CD14-positive monocyte (primary cell): ENCODE measurements around the gene CHL1. TPM values are rescaled to one million over a fixed set of nuclear protein-coding genes. Genes with fewer than 3 reads are reported as not detected.

Source experiments
- DNase-seq, 3 donors: peaks; one replicate each; pipeline ENCODE4 v3.0.0-alpha.2; 2011 to 2022
- H2AFZ ChIP-seq: 2 replicates; pipeline ENCODE4 v1.6.0; 2012; ENCODE audit warnings: mild to moderate bottlenecking, low read depth, low read length, inconsistent platforms; ENCODE audit not compliant: insufficient read depth, poor library complexity, severe bottlenecking
- H3K27ac ChIP-seq, 2 donors: 1 replicate in 1 of 2; 2 replicates in 1 of 2; pipeline ENCODE4 v1.5.1; 2012 to 2013; ENCODE audit warnings: low read length in 2 of 2, control low read depth in 1 of 2, inconsistent platforms in 1 of 2, low read depth in 1 of 2, mild to moderate bottlenecking in 1 of 2
- H3K27me3 ChIP-seq, 2 donors: one replicate each; pipeline versions ENCODE4 v1.6.0 to v1.6.1; 2011 to 2013; ENCODE audit warnings: low read length in 2 of 2; ENCODE audit not compliant: control insufficient read depth in 2 of 2, insufficient read depth in 2 of 2
- H3K36me3 ChIP-seq, 2 donors: replicated peaks in 1 of 2; 1 replicate in 1 of 2; 2 replicates in 1 of 2; pipeline versions ENCODE4 v1.5.1 to v1.6.1; 2012 to 2013; ENCODE audit warnings: low read length in 2 of 2, control low read depth in 1 of 2, inconsistent platforms in 1 of 2, mild to moderate bottlenecking in 1 of 2; ENCODE audit not compliant: insufficient read depth in 2 of 2, control insufficient read depth in 1 of 2
- H3K4me1 ChIP-seq, 2 donors: 1 replicate in 1 of 2; 2 replicates in 1 of 2; pipeline versions ENCODE4 v1.5.1 to v1.6.1; 2012 to 2013; ENCODE audit warnings: low read length in 2 of 2, control low read depth in 1 of 2, inconsistent platforms in 1 of 2, mild to moderate bottlenecking in 1 of 2, moderate library complexity in 1 of 2; ENCODE audit not compliant: insufficient read depth in 2 of 2, control insufficient read depth in 1 of 2
- H3K4me2 ChIP-seq: replicated peaks from 2 replicates; pipeline ENCODE3; 2012; ENCODE audit warnings: low read length, moderate library complexity, mild to moderate bottlenecking; ENCODE audit not compliant: poor library complexity, severe bottlenecking; ENCODE audit errors: extremely low read depth
- H3K4me3 ChIP-seq, 3 experiments: fragments of 200-600 bp in 1 of 3; sonication (generic) in 1 of 3; replicated peaks in 1 of 3; 1 replicate in 2 of 3; 2 replicates in 1 of 3; pipeline ENCODE4 v1.5.1; 2011 to 2013; ENCODE audit warnings: low read length in 3 of 3, mild to moderate bottlenecking in 3 of 3, control low read depth in 2 of 3, low read depth in 2 of 3, inconsistent platforms in 1 of 3, moderate library complexity in 1 of 3
- H3K79me2 ChIP-seq: 2 replicates; pipeline ENCODE4 v1.6.0; 2012; ENCODE audit warnings: mild to moderate bottlenecking, control low read depth, inconsistent platforms, low read length, moderate library complexity; ENCODE audit not compliant: insufficient read depth
- H3K9ac ChIP-seq: 2 replicates; pipeline ENCODE4 v1.6.0; 2017; ENCODE audit warnings: low read length, mild to moderate bottlenecking; ENCODE audit not compliant: insufficient read depth, poor library complexity, severe bottlenecking
- H3K9me3 ChIP-seq, 2 donors: replicated peaks in 1 of 2; 1 replicate in 1 of 2; 2 replicates in 1 of 2; pipeline versions ENCODE4 v1.5.1 to v1.6.1; 2012 to 2013; ENCODE audit warnings: low read length in 2 of 2, control low read depth in 1 of 2; ENCODE audit not compliant: control insufficient read depth in 1 of 2, insufficient read depth in 1 of 2
- H4K20me1 ChIP-seq: 2 replicates; pipeline ENCODE4 v1.6.0; 2012; ENCODE audit warnings: mild to moderate bottlenecking, low read length, control low read depth, moderate library complexity; ENCODE audit not compliant: insufficient read depth
- H3K27ac Mint-ChIP-seq, 7 donors: one replicate each; pipeline ENCODE4 v1.8.0; 2020; ENCODE audit warnings: mild to moderate bottlenecking in 7 of 7, mixed read lengths in 7 of 7, moderate library complexity in 6 of 7, inconsistent platforms in 2 of 7
- H3K27me3 Mint-ChIP-seq, 3 donors: one replicate each; pipeline ENCODE4 v1.8.0; 2021 to 2022; ENCODE audit warnings: low read depth in 3 of 3, mild to moderate bottlenecking in 3 of 3, mixed read lengths in 3 of 3, moderate library complexity in 3 of 3, inconsistent platforms in 1 of 3
- H3K36me3 Mint-ChIP-seq, 2 donors: one replicate each; pipeline ENCODE4 v1.8.0; 2020; ENCODE audit warnings: mixed read lengths in 2 of 2, inconsistent platforms in 1 of 2, mild to moderate bottlenecking in 1 of 2
- H3K4me1 Mint-ChIP-seq: one replicate; pipeline ENCODE4 v1.8.0; 2020; ENCODE audit warnings: mild to moderate bottlenecking, mixed read lengths
- H3K4me3 Mint-ChIP-seq, 2 donors: one replicate each; pipeline ENCODE4 v1.8.0; 2020; ENCODE audit warnings: mild to moderate bottlenecking in 2 of 2, mixed read lengths in 2 of 2, moderate library complexity in 1 of 2
- H3K9me3 Mint-ChIP-seq, 7 donors: one replicate each; pipeline ENCODE4 v1.8.0; 2020 to 2022; ENCODE audit warnings: mixed read lengths in 7 of 7, mild to moderate bottlenecking in 6 of 7, moderate library complexity in 6 of 7, inconsistent platforms in 2 of 7
- WGBS: methylation state at CpG from one replicate; pipeline ENCODE4 v1.1.5; 2013; ENCODE audit warnings: missing lambda C conversion rate; ENCODE audit not compliant: insufficient coverage; 5-methylcytosine and 5-hydroxymethylcytosine counted together
- intact Hi-C, 2 donors: fragments of 100-400 bp; cut with micrococcal nuclease; formaldehyde crosslinking; loops; one replicate each; pipeline versions ENCODE4 v1.15.0 to v1.15.1; 2023
- polyA plus RNA-seq, 3 donors: library from polyadenylated mRNA; depleted of rRNA in 1 of 3; unstranded in 2 of 3; stranded (reverse) in 1 of 3; fragments of 300-500 nt in 2 of 3; fragments of >200 nt in 1 of 3; fragmentation: Illumina TruSeq in 2 of 3; gene quantifications; 1 replicate in 2 of 3; 2 replicates in 1 of 3; pipeline ENCODE4 v1.2.3, GENCODE V29; 2012 to 2021
- TF ChIP-seq, protein P1 (sequence below): fragments of 200-600 bp; IDR thresholded peaks from one replicate; pipeline ENCODE4 v1.8.0; 2022; ENCODE audit warnings: antibody characterized with exemption, mild to moderate bottlenecking

CHL1 gene
- polyA plus RNA-seq, 3 donors = not detected

DNA sequence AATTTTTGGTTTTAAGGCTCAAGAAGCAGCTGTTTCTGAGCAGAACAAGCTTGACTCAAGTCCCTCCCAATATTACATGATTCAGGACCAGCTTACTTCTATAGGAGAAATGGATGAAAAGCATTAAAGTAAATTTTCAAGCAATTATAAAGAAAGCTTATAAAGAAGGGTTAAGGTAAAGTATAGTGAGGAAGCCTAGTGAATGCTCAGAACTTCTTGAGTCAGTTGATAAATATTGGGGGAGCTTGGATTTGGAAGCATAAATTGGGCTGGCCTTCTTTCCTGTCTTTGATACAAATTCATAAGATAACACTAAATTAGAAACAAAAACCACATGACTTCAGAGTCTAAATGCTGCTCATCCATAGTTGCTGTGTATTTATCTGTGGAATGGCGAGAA, 156.0 kb downstream of the CHL1 start:
- no CpG with 5 or more reads among the region's 1 CpG for WGBS

DNA sequence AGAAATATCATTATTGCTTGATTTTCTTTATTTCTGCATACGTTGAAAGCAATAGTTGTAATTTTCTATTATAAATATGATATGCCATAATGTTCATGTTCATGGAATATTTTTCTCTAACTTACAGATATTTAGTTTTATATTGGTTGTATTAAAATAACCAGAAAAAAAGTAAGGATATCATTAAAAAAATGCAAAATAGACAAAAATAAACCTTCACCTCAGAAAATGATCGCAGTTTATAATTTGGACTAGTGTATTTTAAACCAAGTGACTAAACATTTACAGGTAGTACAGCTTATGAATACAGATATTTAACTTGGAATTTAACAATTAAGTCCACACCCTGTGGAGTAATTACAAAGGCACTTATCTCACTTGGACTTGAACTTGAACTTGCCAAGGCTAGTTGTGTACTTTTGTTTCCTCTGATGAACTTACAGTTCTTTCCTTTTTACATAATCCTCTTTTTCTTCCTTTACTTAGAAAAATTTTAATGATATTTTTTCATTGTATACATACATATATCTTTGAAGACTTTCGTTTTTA, 156.7 kb downstream of the CHL1 start:
- intact Hi-C loops = no loop called here
- Histone ChIP-seq H2AFZ (no peak overlapping the region), H3K4me2 (no peak overlapping the region), H4K20me1 (no peaks in the 10 kb centered on the region), H3K4me3 (no peak overlapping the region), H3K9me3 (no peaks in the 10 kb centered on the region), H3K27ac (no peak overlapping the region), H3K9ac (no peak overlapping the region), H3K36me3 (no peaks in the 10 kb centered on the region), H3K79me2 (no peaks in the 10 kb centered on the region), H3K4me1 (no peaks in the 10 kb centered on the region), H3K27me3 (no peaks in the 10 kb centered on the region)
- H3K4me3 Mint-ChIP-seq = no peak overlapping the region
- no CpG with 5 or more reads among the region's 3 CpGs for WGBS
- TF ChIP-seq, protein P1, sequence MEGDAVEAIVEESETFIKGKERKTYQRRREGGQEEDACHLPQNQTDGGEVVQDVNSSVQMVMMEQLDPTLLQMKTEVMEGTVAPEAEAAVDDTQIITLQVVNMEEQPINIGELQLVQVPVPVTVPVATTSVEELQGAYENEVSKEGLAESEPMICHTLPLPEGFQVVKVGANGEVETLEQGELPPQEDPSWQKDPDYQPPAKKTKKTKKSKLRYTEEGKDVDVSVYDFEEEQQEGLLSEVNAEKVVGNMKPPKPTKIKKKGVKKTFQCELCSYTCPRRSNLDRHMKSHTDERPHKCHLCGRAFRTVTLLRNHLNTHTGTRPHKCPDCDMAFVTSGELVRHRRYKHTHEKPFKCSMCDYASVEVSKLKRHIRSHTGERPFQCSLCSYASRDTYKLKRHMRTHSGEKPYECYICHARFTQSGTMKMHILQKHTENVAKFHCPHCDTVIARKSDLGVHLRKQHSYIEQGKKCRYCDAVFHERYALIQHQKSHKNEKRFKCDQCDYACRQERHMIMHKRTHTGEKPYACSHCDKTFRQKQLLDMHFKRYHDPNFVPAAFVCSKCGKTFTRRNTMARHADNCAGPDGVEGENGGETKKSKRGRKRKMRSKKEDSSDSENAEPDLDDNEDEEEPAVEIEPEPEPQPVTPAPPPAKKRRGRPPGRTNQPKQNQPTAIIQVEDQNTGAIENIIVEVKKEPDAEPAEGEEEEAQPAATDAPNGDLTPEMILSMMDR = no peak
- H3K4me1 Mint-ChIP-seq = no peaks in the 10 kb centered on the region
- no peak for DNase-seq
- H3K9me3 Mint-ChIP-seq = no peaks in the 10 kb centered on the region
- H3K27me3 Mint-ChIP-seq = peaks cover 0 to 3% (median 2%) of the 10 kb centered on the region in 3 donors
- no peaks in the 10 kb centered on the region for H3K36me3 Mint-ChIP-seq
- no peak overlapping the region for H3K27ac Mint-ChIP-seq

More for the DNA sequence above, 156.0 kb downstream of the CHL1 start:
- no peaks in the 10 kb centered on the region for H3K9me3 Mint-ChIP-seq
- no peak overlapping the region for H3K4me3 Mint-ChIP-seq
- no peaks in the 10 kb centered on the region for H3K79me2 ChIP-seq
- H4K20me1 ChIP-seq = no peaks in the 10 kb centered on the region
- no peaks in the 10 kb centered on the region for H3K36me3 ChIP-seq
- H3K4me1 ChIP-seq = no peaks in the 10 kb centered on the region
- H3K9ac ChIP-seq = no peak overlapping the region
- H3K9me3 ChIP-seq = no peaks in the 10 kb centered on the region
- H3K27ac ChIP-seq = no peak overlapping the region
- no peak overlapping the region for H3K4me2 ChIP-seq
- H3K36me3 Mint-ChIP-seq = no peaks in the 10 kb centered on the region
- H3K4me1 Mint-ChIP-seq = no peaks in the 10 kb centered on the region
- H3K4me3 ChIP-seq = no peak overlapping the region
- H2AFZ ChIP-seq = no peak overlapping the region
- no peak overlapping the region for H3K27ac Mint-ChIP-seq
- DNase-seq = no peak
- H3K27me3 Mint-ChIP-seq = peaks cover 0 to 3% (median 2%) of the 10 kb centered on the region in 3 donors
- TF ChIP-seq, protein P1 = no peak
- intact Hi-C loops = no loop called here
- no peaks in the 10 kb centered on the region for H3K27me3 ChIP-seq
